KOPT-K1 (cell line): Measurements from ENCODE around the gene PA2G4.

Source experiments
- H3K27ac ChIP-seq: fragments of 200-600 bp; sonication (generic); 2 replicates; pipeline ENCODE4 v1.5.1; 2016; ENCODE audit warnings: antibody characterized with exemption, mild to moderate bottlenecking, low read depth, low read length; ENCODE audit not compliant: poor library complexity, severe bottlenecking
- H3K36me3 ChIP-seq: fragments of 200-600 bp; sonication (generic); 2 replicates; pipeline ENCODE4 v1.5.1; 2017; ENCODE audit warnings: antibody characterized with exemption, mild to moderate bottlenecking, low read length, moderate library complexity; ENCODE audit not compliant: insufficient read depth
- H3K9me3 ChIP-seq: fragments of 200-600 bp; sonication (generic); 2 replicates; pipeline ENCODE4 v1.5.1; 2017; ENCODE audit warnings: antibody characterized with exemption, low read length, mild to moderate bottlenecking; ENCODE audit not compliant: insufficient read depth, poor library complexity, severe bottlenecking

PA2G4 gene

GRCh38 chr12:56128670-56129205, 24.4 kb downstream of the PA2G4 start:
- peaks cover 37% of the 10 kb centered on the region for H3K36me3 ChIP-seq
- H3K9me3 ChIP-seq: no peaks in the 10 kb centered on the region
- H3K27ac ChIP-seq: peak overlapping the region; percentile 77

- Histone ChIP-seq H3K9me3 (no peaks in the 10 kb centered on the region), H3K27ac (peak overlapping the region; percentile 77)
Observed at GRCh38 chr12:56129206-56129941, 25.0 kb downstream of the PA2G4 start.

GRCh38 chr12:56129942-56130495, 25.7 kb downstream of the PA2G4 start:
- Histone ChIP-seq H3K9me3 (no peaks in the 10 kb centered on the region), H3K27ac (peak overlapping the region; percentile 77), H3K36me3 (peaks cover 50% of the 10 kb centered on the region)

More at GRCh38 chr12:56129206-56129941, 25.0 kb downstream of the PA2G4 start:
- peaks cover 44% of the 10 kb centered on the region for H3K36me3 ChIP-seq

GRCh38 chr12:56130876-56131275, 26.5 kb downstream of the PA2G4 start:
- Histone ChIP-seq H3K27ac (peak overlapping the region; percentile 77), H3K36me3 (peaks cover 59% of the 10 kb centered on the region), H3K9me3 (no peaks in the 10 kb centered on the region)

- H3K27ac ChIP-seq: no peak overlapping the region
- H3K9me3 ChIP-seq: no peaks in the 10 kb centered on the region
- H3K36me3 ChIP-seq: peaks cover 99% of the 10 kb centered on the region
Observed at GRCh38 chr12:56134897-56135296, 30.5 kb downstream of the PA2G4 start.

GRCh38 chr12:56137853-56138571, 33.7 kb downstream of the PA2G4 start:
- peaks cover 98% of the 10 kb centered on the region for H3K36me3 ChIP-seq
- H3K27ac ChIP-seq: peak overlapping the region; percentile 16
- H3K9me3 ChIP-seq: no peaks in the 10 kb centered on the region

- H3K27ac ChIP-seq: no peak overlapping the region
- peaks cover 82% of the 10 kb centered on the region for H3K36me3 ChIP-seq
- no peaks in the 10 kb centered on the region for H3K9me3 ChIP-seq
Observed at GRCh38 chr12:56141946-56142784, 37.8 kb downstream of the PA2G4 start.

- peaks cover 71% of the 10 kb centered on the region for H3K36me3 ChIP-seq
- no peak overlapping the region for H3K27ac ChIP-seq
- no peaks in the 10 kb centered on the region for H3K9me3 ChIP-seq
Observed at GRCh38 chr12:56143217-56143616, 38.9 kb downstream of the PA2G4 start.

- Histone ChIP-seq H3K36me3 (peaks cover 64% of the 10 kb centered on the region), H3K27ac (no peak overlapping the region), H3K9me3 (no peaks in the 10 kb centered on the region)
Observed at GRCh38 chr12:56143870-56144269, 39.5 kb downstream of the PA2G4 start.

GRCh38 chr12:56145217-56145616, 40.9 kb downstream of the PA2G4 start:
- Histone ChIP-seq H3K27ac (no peak overlapping the region), H3K36me3 (peaks cover 51% of the 10 kb centered on the region)

GRCh38 chr12:56146492-56147460, 42.4 kb downstream of the PA2G4 start:
- no peaks in the 10 kb centered on the region for H3K9me3 ChIP-seq
- H3K27ac ChIP-seq: no peak overlapping the region
- H3K36me3 ChIP-seq: peaks cover 37% of the 10 kb centered on the region

More at GRCh38 chr12:56145217-56145616, 40.9 kb downstream of the PA2G4 start:
- no peaks in the 10 kb centered on the region for H3K9me3 ChIP-seq

- Histone ChIP-seq H3K27ac (no peak overlapping the region), H3K36me3 (peaks cover 16% of the 10 kb centered on the region; the same call in 1 of the 2 replicates), H3K9me3 (no peaks in the 10 kb centered on the region)
Observed at GRCh38 chr12:56150563-56150962, 46.2 kb downstream of the PA2G4 start.

- peak overlapping the region; percentile 92 for H3K27ac ChIP-seq
- H3K9me3 ChIP-seq: no peaks in the 10 kb centered on the region
- H3K36me3 ChIP-seq: peaks cover 23% of the 10 kb centered on the region
Observed at GRCh38 chr12:56151672-56152131, 47.3 kb downstream of the PA2G4 start.
